Smooth muscle cell (in vitro differentiated cells): Measurements from ENCODE around the gene MVP. TPM values are rescaled to one million over a fixed set of nuclear protein-coding genes. Genes with fewer than 3 reads are reported as not detected.

ENCODE experiments used
- DNase-seq: peaks from one replicate; lab custom pipeline; 2025; ENCODE audit not compliant: unreplicated experiment; lab: John Stamatoyannopoulos, UW
- H2AFZ ChIP-seq: fragments of 200-600 bp; sonication (generic); 2 replicates; pipeline ENCODE4 v1.6.0; 2016; ENCODE audit warnings: antibody characterized with exemption, low read depth, mild to moderate bottlenecking
- H3F3A ChIP-seq: fragments of 200-600 bp; sonication (generic); 2 replicates; pipeline ENCODE4 v1.6.0; 2017; ENCODE audit warnings: antibody characterized with exemption, low read depth
- H3K27ac ChIP-seq: fragments of 200-600 bp; sonication (generic); 2 replicates; pipeline ENCODE4 v1.5.1; 2016; ENCODE audit warnings: low read depth, mild to moderate bottlenecking
- H3K27me3 ChIP-seq: fragments of 200-600 bp; sonication (generic); 2 replicates; pipeline ENCODE4 v1.6.1; 2016; ENCODE audit warnings: low read depth, mild to moderate bottlenecking
- H3K36me3 ChIP-seq: fragments of 200-600 bp; sonication (generic); 2 replicates; pipeline ENCODE4 v1.5.1; 2016; ENCODE audit warnings: low read depth
- H3K4me1 ChIP-seq: fragments of 200-600 bp; sonication (generic); 2 replicates; pipeline ENCODE4 v1.5.1; 2016; ENCODE audit warnings: low read depth
- H3K4me2 ChIP-seq: fragments of 200-600 bp; sonication (generic); 2 replicates; pipeline ENCODE4 v1.6.0; 2016; ENCODE audit warnings: mild to moderate bottlenecking
- H3K4me3 ChIP-seq: fragments of 200-600 bp; sonication (generic); 2 replicates; pipeline ENCODE4 v1.5.1; 2016; ENCODE audit warnings: mild to moderate bottlenecking
- H3K79me2 ChIP-seq: fragments of 200-600 bp; sonication (generic); 2 replicates; pipeline ENCODE4 v1.6.0; 2016; ENCODE audit warnings: low read depth, mild to moderate bottlenecking
- H3K9ac ChIP-seq: fragments of 200-600 bp; sonication (generic); 2 replicates; pipeline ENCODE4 v1.6.0; 2016; ENCODE audit warnings: low read depth
- H3K9me3 ChIP-seq: fragments of 200-600 bp; sonication (generic); replicated peaks from 2 replicates; pipeline ENCODE4 v1.5.1; 2016; ENCODE audit warnings: low read depth
- H4K20me1 ChIP-seq: fragments of 200-600 bp; sonication (generic); 2 replicates; pipeline ENCODE4 v1.6.0; 2016; ENCODE audit warnings: low read depth
- CTCF ChIP-seq: fragments of 200-600 bp; sonication (generic); IDR thresholded peaks from 2 replicates; pipeline ENCODE4 v1.5.1; 2017; ENCODE audit warnings: borderline replicate concordance, mild to moderate bottlenecking, antibody characterized with exemption; ENCODE audit not compliant: insufficient read depth, poor library complexity, severe bottlenecking
- WGBS: methylation state at CpG from one replicate; pipeline ENCODE4 v1.1.7; 2016; ENCODE audit warnings: low lambda C conversion rate; 5-methylcytosine and 5-hydroxymethylcytosine counted together
- polyA plus RNA-seq: library from polyadenylated mRNA; unstranded; fragments of >200 nt; fragmentation: Nextera tagmentation; extraction: Ambion mirVana; gene quantifications from 2 replicates; pipeline ENCODE4 v1.2.1, GENCODE V29; 2016
- total RNA-seq: library from RNA; depleted of rRNA; stranded (reverse); fragments of >200 nt; gene quantifications from 2 replicates; pipeline ENCODE4 v1.2.3, GENCODE V29; 2014

The MVP gene
- total and polyA plus RNA-seq, 2 experiments from 2014 or later: 47.5 to 110 TPM

GRCh38 chr16:29849505-29849904 lies 29.2 kb downstream of the MVP start:
- no peaks in the 10 kb centered on the region for H3K4me1 ChIP-seq

GRCh38 chr16:29850998-29851397 lies 30.7 kb downstream of the MVP start:
- Histone ChIP-seq H3K4me1 (no peaks in the 10 kb centered on the region), H3K27ac (no peak overlapping the region), H3K4me2 (no peak overlapping the region), H3F3A (no peaks in the 10 kb centered on the region), H3K36me3 (no peaks in the 10 kb centered on the region), H3K27me3 (no peaks in the 10 kb centered on the region), H3K9me3 (no peaks in the 10 kb centered on the region), H4K20me1 (no peaks in the 10 kb centered on the region), H3K4me3 (no peak overlapping the region), H3K79me2 (no peaks in the 10 kb centered on the region), H2AFZ (no peak overlapping the region), H3K9ac (no peak overlapping the region)
- TF ChIP-seq CTCF: no peak
- 88% methylated on average over 3 of the region's 3 CpGs for WGBS
- DNase-seq: no peak

More at GRCh38 chr16:29849505-29849904, 29.2 kb downstream of the MVP start:
- H2AFZ ChIP-seq: no peak overlapping the region
- H3K9ac ChIP-seq: no peak overlapping the region
- no peaks in the 10 kb centered on the region for H3K9me3 ChIP-seq
- no peaks in the 10 kb centered on the region for H3F3A ChIP-seq
- no peak for TF ChIP-seq CTCF
- no peaks in the 10 kb centered on the region for H3K27me3 ChIP-seq
- no peaks in the 10 kb centered on the region for H4K20me1 ChIP-seq
- H3K4me3 ChIP-seq: no peak overlapping the region
- no peaks in the 10 kb centered on the region for H3K79me2 ChIP-seq
- no peak overlapping the region for H3K27ac ChIP-seq
- 58% methylated on average over 5 of the region's 5 CpGs for WGBS
- H3K4me2 ChIP-seq: no peak overlapping the region
- no peak for DNase-seq
- H3K36me3 ChIP-seq: no peaks in the 10 kb centered on the region

GRCh38 chr16:29852654-29853053 lies 32.4 kb downstream of the MVP start:
- H3F3A ChIP-seq: no peaks in the 10 kb centered on the region
- TF ChIP-seq CTCF: no peak
- no peaks in the 10 kb centered on the region for H3K4me1 ChIP-seq
- no peaks in the 10 kb centered on the region for H3K9me3 ChIP-seq
- H3K27ac ChIP-seq: no peak overlapping the region
- H3K27me3 ChIP-seq: no peaks in the 10 kb centered on the region
- H3K9ac ChIP-seq: no peak overlapping the region
- no peaks in the 10 kb centered on the region for H3K36me3 ChIP-seq
- no peak overlapping the region for H3K4me2 ChIP-seq
- H2AFZ ChIP-seq: no peak overlapping the region
- no peaks in the 10 kb centered on the region for H4K20me1 ChIP-seq
- no peak overlapping the region for H3K4me3 ChIP-seq
- no peak for DNase-seq
- no peaks in the 10 kb centered on the region for H3K79me2 ChIP-seq
- 83% methylated on average over 7 of the region's 7 CpGs for WGBS

- Histone ChIP-seq H3K27me3 (no peaks in the 10 kb centered on the region), H3K4me1 (no peaks in the 10 kb centered on the region), H3K27ac (no peak overlapping the region), H4K20me1 (no peaks in the 10 kb centered on the region), H2AFZ (no peak overlapping the region), H3K36me3 (no peaks in the 10 kb centered on the region), H3K79me2 (no peaks in the 10 kb centered on the region), H3K9me3 (no peaks in the 10 kb centered on the region), H3K4me2 (no peak overlapping the region), H3F3A (no peaks in the 10 kb centered on the region), H3K9ac (no peak overlapping the region), H3K4me3 (no peak overlapping the region)
- 93% methylated on average over 5 of the region's 5 CpGs for WGBS
- TF ChIP-seq CTCF: no peak
- DNase-seq: no peak
Measured at GRCh38 chr16:29854520-29855100, 34.3 kb downstream of the MVP start.
